Activated T-cell treated with anti-CD3 and anti-CD28 coated beads, Interleukin-2, amount 50 U/mL, for 4 hours (primary cell): ENCODE data around the gene PCDH10. TPM values are rescaled to one million over a fixed set of nuclear protein-coding genes. Genes with fewer than 3 reads are reported as not detected.

ENCODE experiments used
- ATAC-seq, 2 donors: fragments of 200-7000 bp; cut with Tn5 transposase; one replicate each; pipeline ENCODE4 v1.10.0; 2021
- DNase-seq: peaks from one replicate; pipeline ENCODE4 v3.0.0-alpha.2; 2020
- H3K27me3 Mint-ChIP-seq: one replicate; pipeline ENCODE4 v1.8.0; 2021; ENCODE audit warnings: low read depth, mixed read lengths
- H3K36me3 Mint-ChIP-seq: one replicate; pipeline ENCODE4 v1.8.0; 2022; ENCODE audit warnings: mixed read lengths; ENCODE audit not compliant: insufficient read depth
- H3K4me1 Mint-ChIP-seq: one replicate; pipeline ENCODE4 v1.8.0; 2021; ENCODE audit warnings: low read depth, mixed read lengths
- H3K4me3 Mint-ChIP-seq: one replicate; pipeline ENCODE4 v1.8.0; 2021; ENCODE audit warnings: mild to moderate bottlenecking, moderate library complexity, mixed read lengths
- H3K9me3 Mint-ChIP-seq: one replicate; pipeline ENCODE4 v1.8.0; 2021; ENCODE audit warnings: mixed read lengths
- total RNA-seq, 3 donors: library from RNA; stranded (reverse); gene quantifications; one replicate each; pipeline ENCODE4 v1.2.1, GENCODE V29; 2021

PCDH10 gene
- total RNA-seq, 3 donors from 2014 or later, result not detected

GRCh38 chr4:133145758-133146573 is 3.1 kb upstream of the PCDH10 start:
- H3K4me3 Mint-ChIP-seq, result no peak overlapping the region
- ATAC-seq, result no peak
- no peaks in the 10 kb centered on the region for H3K9me3 Mint-ChIP-seq
- H3K27me3 Mint-ChIP-seq, result peaks cover 51% of the 10 kb centered on the region
- H3K36me3 Mint-ChIP-seq, result no peaks in the 10 kb centered on the region
- H3K4me1 Mint-ChIP-seq, result peaks cover 11% of the 10 kb centered on the region
- DNase-seq, result no peak

- H3K4me3 Mint-ChIP-seq, result no peak overlapping the region
- DNase-seq, result no peak
- H3K27me3 Mint-ChIP-seq, result peaks cover 57% of the 10 kb centered on the region
- no peak for ATAC-seq
- H3K9me3 Mint-ChIP-seq, result no peaks in the 10 kb centered on the region
- no peaks in the 10 kb centered on the region for H3K36me3 Mint-ChIP-seq
- peaks cover 11% of the 10 kb centered on the region for H3K4me1 Mint-ChIP-seq
Observed at GRCh38 chr4:133146574-133147241, 2.4 kb upstream of the PCDH10 start.

GRCh38 chr4:133147286-133147821 is 1.7 kb upstream of the PCDH10 start:
- peaks cover 11% of the 10 kb centered on the region for H3K4me1 Mint-ChIP-seq
- ATAC-seq (no peak), DNase-seq (no peak)
- H3K9me3 Mint-ChIP-seq, result no peaks in the 10 kb centered on the region
- H3K4me3 Mint-ChIP-seq, result no peak overlapping the region
- peaks cover 60% of the 10 kb centered on the region for H3K27me3 Mint-ChIP-seq
- no peaks in the 10 kb centered on the region for H3K36me3 Mint-ChIP-seq

GRCh38 chr4:133147921-133148689 is 989 bp upstream of the PCDH10 start:
- Mint-ChIP-seq H3K36me3 (no peaks in the 10 kb centered on the region), H3K4me3 (peak overlapping the region; percentile 37), H3K27me3 (peaks cover 67% of the 10 kb centered on the region), H3K4me1 (peaks cover 11% of the 10 kb centered on the region), H3K9me3 (no peaks in the 10 kb centered on the region)
- no peak for ATAC-seq
- DNase-seq, result no peak

GRCh38 chr4:133149364-133149695 is 236 bp downstream of the PCDH10 start:
- DNase-seq (no peak), ATAC-seq (no peak)
- Mint-ChIP-seq H3K9me3 (no peaks in the 10 kb centered on the region), H3K27me3 (peaks cover 67% of the 10 kb centered on the region), H3K36me3 (no peaks in the 10 kb centered on the region), H3K4me3 (peak overlapping the region; percentile 45), H3K4me1 (peaks cover 11% of the 10 kb centered on the region)

- Mint-ChIP-seq H3K27me3 (peaks cover 67% of the 10 kb centered on the region), H3K36me3 (no peaks in the 10 kb centered on the region), H3K9me3 (no peaks in the 10 kb centered on the region), H3K4me3 (no peak overlapping the region), H3K4me1 (peaks cover 11% of the 10 kb centered on the region)
- DNase-seq (no peak), ATAC-seq (no peak)
Observed at GRCh38 chr4:133149932-133150471, 908 bp downstream of the PCDH10 start.

- ATAC-seq (no peak), DNase-seq (no peak)
- Mint-ChIP-seq H3K4me1 (peaks cover 11% of the 10 kb centered on the region), H3K27me3 (peaks cover 66% of the 10 kb centered on the region), H3K9me3 (no peaks in the 10 kb centered on the region), H3K36me3 (no peaks in the 10 kb centered on the region), H3K4me3 (no peak overlapping the region)
Observed at GRCh38 chr4:133150486-133151340, 1.6 kb downstream of the PCDH10 start.

- no peaks in the 10 kb centered on the region for H3K36me3 Mint-ChIP-seq
- H3K4me3 Mint-ChIP-seq, result no peak overlapping the region
- peak in 1 of 2 donors; percentile 28 for ATAC-seq
- DNase-seq, result no peak
- H3K9me3 Mint-ChIP-seq, result no peaks in the 10 kb centered on the region
- H3K4me1 Mint-ChIP-seq, result peaks cover 11% of the 10 kb centered on the region
- H3K27me3 Mint-ChIP-seq, result peaks cover 60% of the 10 kb centered on the region
Observed at GRCh38 chr4:133151341-133151690, 2.2 kb downstream of the PCDH10 start.

- peaks cover 11% of the 10 kb centered on the region for H3K4me1 Mint-ChIP-seq
- no peaks in the 10 kb centered on the region for H3K9me3 Mint-ChIP-seq
- DNase-seq (no peak), ATAC-seq (no peak)
- no peaks in the 10 kb centered on the region for H3K36me3 Mint-ChIP-seq
- no peak overlapping the region for H3K4me3 Mint-ChIP-seq
- H3K27me3 Mint-ChIP-seq, result peaks cover 56% of the 10 kb centered on the region
Observed at GRCh38 chr4:133151691-133152329, 2.7 kb downstream of the PCDH10 start.

- DNase-seq, result no peak
- Mint-ChIP-seq H3K27me3 (peaks cover 51% of the 10 kb centered on the region), H3K4me3 (no peak overlapping the region), H3K4me1 (peaks cover 11% of the 10 kb centered on the region), H3K36me3 (no peaks in the 10 kb centered on the region), H3K9me3 (no peaks in the 10 kb centered on the region)
- no peak for ATAC-seq
Observed at GRCh38 chr4:133152330-133152821, 3.3 kb downstream of the PCDH10 start.

GRCh38 chr4:133152831-133153481 is 3.9 kb downstream of the PCDH10 start:
- no peak for ATAC-seq
- no peaks in the 10 kb centered on the region for H3K36me3 Mint-ChIP-seq
- peaks cover 46% of the 10 kb centered on the region for H3K27me3 Mint-ChIP-seq
- H3K9me3 Mint-ChIP-seq, result no peaks in the 10 kb centered on the region
- peaks cover 11% of the 10 kb centered on the region for H3K4me1 Mint-ChIP-seq
- no peak overlapping the region for H3K4me3 Mint-ChIP-seq
- DNase-seq, result no peak

GRCh38 chr4:133154725-133155124 is 5.6 kb downstream of the PCDH10 start:
- no peaks in the 10 kb centered on the region for H3K36me3 Mint-ChIP-seq
- ATAC-seq (no peak), DNase-seq (no peak)
- H3K9me3 Mint-ChIP-seq, result no peaks in the 10 kb centered on the region
- no peak overlapping the region for H3K4me3 Mint-ChIP-seq
- no peaks in the 10 kb centered on the region for H3K4me1 Mint-ChIP-seq
- peaks cover 29% of the 10 kb centered on the region for H3K27me3 Mint-ChIP-seq

GRCh38 chr4:133156096-133156495 is 7.0 kb downstream of the PCDH10 start:
- Mint-ChIP-seq H3K9me3 (no peaks in the 10 kb centered on the region), H3K27me3 (peaks cover 15% of the 10 kb centered on the region), H3K36me3 (no peaks in the 10 kb centered on the region), H3K4me3 (no peak overlapping the region), H3K4me1 (no peaks in the 10 kb centered on the region)
- DNase-seq (no peak), ATAC-seq (no peak)
